GM18498 (cell line): Measurements from ENCODE around the gene IRF4.

ENCODE experiments used
- ATAC-seq: cut with Tn5 transposase; IDR thresholded peaks from one replicate; pipeline ENCODE4 v1.9.1; 2021; ENCODE audit warnings: mild to moderate bottlenecking, moderate library complexity; ENCODE audit not compliant: unreplicated experiment

The IRF4 gene

DNA sequence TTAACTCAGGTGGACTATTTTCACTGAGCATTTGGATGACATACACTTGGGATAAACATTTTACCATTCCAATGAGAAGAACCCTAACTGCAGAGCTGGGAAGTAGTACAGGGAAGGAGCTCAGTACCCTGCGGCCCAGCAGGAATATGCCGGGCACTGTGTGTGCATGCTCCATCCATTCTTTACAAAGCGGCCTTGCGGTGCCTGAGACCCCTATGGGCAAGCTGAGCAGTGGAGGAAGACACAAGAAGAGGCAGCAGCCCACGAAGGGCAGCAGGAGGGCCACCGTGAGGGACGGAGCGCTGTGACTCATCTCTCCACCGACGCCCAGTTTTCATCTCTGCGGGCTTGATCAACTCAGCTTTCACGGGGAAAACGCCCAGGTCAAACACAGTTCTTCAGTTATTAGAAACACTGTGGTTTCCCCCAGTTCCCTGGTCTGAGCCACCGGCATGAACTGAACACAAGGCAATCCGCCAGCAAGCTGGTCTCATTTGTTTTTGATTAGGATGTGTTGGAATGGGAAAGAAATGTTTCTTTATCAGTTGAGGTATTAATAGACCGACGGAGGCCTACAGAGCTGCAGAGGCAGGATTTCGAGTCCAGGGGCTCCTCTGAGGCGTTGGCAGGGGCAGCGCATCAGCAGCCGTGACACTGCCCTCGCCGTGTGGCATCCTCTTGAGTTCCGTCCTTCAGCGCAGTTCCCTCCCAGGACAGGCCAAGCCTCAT, 44.9 kb downstream of the IRF4 start:
- ATAC-seq, result no peak

DNA sequence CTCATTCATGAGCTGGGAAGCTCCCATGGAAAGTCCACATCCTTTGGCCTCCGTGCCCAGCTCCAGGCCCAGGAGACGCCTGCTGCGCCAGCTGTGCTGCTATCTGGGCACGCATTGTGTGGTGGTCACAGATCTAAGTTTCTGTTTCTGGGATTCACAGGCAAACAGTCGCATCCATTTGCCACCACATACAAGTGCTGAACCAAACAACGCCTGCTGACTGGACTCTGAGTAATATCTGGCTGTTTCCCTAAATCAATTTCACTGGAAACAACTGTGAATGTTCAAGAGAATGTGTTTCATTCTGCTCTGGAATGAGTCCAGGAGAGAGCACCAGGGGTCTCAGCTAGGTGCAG, 45.5 kb downstream of the IRF4 start:
- ATAC-seq, result no peak

DNA sequence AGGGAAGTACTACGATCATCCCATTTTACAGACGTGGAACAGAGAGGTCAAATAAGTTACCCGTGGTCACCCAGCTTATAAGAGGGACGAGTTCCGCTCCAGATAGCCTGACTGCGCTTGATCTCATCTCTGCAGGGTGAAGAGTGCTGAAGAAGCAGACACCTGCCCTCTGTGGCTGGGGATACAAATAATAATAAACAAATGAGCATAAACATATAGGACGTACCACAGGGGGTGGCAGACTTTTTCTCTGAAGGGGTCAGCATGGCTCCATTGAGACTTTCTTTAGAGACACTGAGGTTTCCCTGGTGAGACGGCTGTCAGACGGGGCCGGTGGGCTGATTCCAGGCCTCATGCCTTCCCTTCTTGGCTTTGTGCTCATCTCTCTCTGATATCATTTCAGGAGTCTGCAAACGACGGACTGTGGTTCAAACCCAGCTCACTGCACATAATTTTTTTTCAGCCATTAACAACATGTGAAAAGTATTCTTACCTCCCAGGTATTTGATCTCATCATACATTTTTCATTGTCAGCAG, 47.1 kb downstream of the IRF4 start:
- ATAC-seq, result no peak

DNA sequence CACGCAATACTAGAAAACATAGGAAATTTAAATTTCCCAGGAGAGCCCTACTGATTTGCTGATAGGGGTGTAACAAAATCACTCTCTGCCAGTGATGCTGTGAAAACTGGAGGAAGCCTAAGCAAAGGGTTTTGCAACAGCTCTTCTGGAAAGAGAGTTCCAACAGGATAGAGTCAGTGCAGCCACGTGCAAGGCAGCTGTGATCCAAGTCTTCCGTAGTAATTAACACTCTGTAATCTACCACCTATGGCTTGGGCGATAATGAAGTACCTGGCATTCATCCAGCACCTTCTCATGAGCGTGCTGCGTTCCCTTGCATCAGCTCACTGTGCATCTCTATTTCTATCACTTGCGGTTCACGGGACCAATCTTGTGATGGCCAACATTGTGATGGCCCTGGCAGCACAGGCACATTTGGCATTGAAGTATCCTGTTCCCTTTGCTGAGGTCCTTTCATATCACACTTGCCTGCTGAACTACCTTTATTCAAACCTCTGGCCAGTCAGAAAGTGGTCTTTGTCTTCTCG, 48.2 kb downstream of the IRF4 start:
- no peak for ATAC-seq

DNA sequence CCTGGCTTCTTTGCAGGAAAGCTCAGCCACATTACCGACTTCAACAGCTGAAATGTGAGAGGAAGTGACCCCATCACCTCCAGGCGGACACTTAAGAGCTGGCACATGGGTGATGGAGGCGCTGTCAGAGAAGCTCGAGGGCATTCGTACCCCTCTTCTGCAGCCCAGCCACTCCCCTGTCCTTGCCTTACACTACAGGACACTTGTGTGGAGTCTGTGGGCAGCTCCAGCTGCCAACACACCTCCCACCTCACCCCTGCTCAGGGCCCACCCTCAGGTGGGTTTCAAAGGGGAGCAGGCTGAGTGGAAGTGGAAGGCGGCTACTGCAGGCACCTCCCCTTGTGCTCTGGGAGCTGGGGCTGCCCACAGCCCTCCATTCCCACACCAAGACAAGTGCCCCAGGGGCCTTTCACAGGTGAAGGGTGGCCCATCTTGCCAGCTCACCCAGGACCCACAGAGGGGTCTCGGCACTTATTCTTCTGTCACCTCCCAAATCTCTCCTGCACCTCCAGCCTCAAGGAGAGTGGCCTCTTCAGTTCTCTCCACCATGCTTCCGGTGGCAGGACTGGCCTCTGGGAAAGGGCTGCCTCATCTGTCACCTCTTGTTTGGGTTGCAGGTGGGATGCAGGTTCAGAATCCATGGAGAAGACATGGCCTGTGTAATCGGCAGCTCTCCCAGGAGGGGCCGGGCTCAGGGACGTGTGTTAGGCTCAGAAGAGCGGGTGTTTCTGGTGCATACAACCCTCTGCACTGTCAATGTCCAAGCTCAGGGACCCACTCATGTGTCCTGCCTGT, 49.8 kb downstream of the IRF4 start:
- no peak for ATAC-seq

DNA sequence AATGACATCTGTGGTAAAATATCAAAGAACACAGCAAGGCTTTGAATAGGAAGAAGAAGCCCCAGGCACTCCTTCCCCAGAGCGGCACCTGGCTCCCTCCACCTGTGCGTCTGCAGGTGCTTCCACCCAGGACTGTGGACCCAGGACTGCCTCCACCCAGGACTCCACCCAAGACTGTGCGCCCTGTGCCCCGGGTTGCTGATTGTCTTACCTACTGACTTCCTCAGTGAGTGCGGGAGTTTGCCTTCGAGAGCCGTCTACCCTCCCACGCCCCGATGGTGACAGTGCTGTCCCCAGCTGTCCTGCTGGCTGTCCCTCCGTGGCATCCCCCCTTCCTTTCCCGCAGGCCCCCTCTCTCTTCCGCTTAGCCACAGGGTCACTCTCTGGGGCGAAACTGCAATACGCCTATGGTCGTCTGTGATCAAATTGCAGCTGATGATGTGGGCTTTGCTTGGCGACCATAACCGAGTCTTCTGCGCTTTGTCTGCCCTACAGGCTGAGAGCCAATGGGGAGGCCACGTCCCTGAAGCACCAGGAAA, 52.1 kb downstream of the IRF4 start:
- no peak for ATAC-seq

DNA sequence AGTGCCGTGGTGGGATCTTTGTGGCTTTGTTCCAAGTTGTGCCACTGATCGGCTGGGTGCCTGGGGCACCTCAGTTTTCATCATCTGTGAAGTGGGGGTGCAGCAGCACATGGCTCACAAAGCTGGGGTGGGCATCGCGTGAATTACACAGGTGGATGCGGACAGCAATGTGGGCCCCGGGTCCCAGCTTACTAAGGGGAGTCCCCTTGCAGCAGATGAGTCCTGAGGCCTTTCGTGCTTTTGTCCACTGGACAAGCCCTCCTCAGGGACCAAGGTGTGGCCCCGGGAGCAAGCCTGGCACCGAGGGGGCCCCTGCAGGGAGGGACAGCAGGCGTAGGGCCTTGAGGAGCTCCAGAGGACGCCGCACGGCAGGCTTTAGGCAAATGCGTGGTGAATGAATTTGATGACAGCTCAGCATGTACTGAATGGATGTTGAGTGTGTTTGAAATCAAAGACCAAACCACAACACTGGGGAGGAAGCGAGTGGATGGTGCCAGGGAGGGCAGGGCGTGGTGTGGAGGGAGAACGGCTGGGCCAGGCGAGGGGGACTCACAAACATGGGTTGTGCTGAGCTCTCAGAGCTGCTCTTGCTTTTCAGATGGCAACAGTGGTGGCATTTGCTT, 53.2 kb downstream of the IRF4 start:
- no peak for ATAC-seq

DNA sequence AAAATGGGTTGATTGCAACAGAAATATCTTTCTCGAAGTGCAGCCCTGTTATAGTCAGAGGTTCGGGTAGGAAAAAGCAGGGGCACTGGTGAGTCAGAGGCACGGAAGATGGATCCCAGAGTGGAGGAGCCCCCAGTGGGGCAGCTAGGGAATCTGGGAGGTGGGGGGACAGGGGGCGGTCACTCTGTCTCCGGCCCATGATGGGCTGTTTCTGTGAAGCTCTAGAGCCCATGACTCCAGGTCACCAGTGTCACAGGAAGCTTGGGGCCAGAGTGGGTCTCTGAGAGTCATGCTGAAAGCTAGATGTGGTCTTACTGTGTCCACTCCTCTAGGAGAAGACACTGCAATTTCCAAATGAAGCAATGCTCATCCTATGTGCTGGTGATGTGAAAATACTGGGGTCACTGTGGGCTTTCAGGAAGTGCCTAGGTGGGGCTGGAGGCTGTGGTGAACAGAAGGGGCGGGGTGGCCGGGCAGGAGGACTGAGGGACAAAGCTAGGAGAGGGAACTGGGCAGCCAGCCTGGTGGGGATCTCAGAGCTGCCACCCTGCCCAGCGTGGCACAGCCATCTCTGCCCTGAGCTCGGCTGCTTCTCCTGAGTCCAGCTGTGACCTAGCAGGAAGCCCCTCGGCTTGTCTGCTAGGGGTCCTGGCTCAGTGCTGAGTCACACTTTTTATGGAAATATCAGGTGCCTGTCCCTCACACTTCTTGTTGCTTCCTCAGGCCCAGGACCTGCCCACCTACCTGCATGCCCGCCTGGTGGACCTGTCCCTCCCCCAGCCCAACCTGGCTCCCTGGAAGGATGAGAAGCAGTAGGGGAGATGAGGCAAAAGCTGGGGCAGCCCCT, 54.2 kb downstream of the IRF4 start:
- no peak for ATAC-seq

DNA sequence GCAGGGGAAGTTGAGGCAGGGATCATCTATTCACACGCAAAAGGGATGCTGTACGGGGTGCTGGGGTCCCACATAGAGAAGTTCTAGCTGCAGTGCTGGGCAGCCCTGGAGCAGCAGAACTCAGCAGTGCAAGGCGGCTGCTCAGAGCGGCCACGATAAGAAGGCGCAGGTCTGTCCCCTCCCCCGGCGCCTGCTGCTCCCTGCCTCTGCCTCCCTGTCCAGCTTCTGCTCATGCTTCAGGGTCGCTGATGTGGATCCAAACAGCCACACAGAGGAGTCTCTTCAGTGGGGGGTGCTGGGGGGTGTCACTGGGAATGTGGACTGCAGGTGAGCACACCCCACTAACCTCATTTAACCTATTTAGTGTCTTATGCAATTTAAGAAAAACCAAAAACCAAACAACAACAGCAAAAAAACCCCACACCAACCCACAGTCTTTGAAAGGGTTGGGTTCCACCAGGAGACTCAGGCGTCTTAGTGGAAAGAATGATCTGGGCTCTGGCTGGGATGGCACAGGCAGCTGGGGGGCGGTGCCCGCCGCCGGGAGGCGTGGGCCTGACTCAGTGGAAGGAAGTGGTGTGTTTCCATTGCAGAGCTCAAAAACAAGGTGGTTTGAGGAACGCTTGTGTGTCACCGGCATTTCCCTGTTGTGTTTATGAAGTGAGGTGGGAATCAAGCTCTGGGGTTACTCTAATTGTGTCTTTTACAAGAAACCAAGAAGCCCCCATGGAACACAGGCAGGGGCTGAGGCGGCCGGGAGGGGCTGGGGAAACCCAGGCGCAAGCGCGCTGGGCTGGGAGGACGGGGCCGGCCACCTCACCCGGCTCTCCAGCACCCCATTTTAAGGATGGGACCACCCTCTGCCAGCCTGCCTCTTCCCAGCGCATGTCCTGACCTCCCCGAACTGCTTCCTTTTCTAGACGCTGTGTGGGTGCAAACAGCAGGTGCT, 55.1 kb downstream of the IRF4 start:
- no peak for ATAC-seq

DNA sequence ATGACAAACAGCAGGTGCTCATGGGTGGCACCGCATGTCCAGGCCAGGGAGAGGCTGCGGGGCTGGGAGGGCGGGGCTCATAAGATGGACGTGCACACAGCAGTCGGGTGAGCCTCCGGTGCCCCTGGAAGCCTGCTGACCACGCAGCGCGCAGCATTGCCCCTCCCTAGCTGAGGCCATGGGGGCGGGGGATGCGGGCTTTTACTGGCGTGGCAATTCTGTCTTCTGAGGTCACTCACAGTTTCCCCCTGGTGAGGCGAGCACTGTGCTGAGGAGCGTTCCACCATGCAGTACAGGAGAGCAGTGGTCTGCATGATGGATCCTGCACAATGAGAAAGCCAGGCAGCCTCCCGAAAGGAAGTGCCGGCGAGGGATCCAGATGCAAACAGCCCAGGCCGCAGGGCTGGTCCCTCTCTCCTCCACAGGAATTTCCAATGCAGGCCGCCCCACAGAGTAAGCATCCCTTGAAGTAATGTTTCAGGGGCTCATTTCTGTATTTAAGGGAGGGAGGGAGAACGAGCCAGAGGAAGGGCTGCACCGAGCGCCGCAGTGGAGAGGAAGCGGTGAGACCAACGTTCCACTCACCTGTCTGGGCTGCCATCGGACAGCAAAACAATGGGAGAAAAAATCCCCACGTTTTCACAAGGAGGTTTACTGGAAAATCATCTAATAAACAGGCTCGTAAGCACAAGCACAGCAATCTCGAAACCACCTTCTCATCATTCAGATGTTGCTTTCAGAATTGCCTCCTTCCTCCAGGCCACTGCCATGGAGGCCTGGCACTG, 56.0 kb downstream of the IRF4 start:
- ATAC-seq, result no peak

DNA sequence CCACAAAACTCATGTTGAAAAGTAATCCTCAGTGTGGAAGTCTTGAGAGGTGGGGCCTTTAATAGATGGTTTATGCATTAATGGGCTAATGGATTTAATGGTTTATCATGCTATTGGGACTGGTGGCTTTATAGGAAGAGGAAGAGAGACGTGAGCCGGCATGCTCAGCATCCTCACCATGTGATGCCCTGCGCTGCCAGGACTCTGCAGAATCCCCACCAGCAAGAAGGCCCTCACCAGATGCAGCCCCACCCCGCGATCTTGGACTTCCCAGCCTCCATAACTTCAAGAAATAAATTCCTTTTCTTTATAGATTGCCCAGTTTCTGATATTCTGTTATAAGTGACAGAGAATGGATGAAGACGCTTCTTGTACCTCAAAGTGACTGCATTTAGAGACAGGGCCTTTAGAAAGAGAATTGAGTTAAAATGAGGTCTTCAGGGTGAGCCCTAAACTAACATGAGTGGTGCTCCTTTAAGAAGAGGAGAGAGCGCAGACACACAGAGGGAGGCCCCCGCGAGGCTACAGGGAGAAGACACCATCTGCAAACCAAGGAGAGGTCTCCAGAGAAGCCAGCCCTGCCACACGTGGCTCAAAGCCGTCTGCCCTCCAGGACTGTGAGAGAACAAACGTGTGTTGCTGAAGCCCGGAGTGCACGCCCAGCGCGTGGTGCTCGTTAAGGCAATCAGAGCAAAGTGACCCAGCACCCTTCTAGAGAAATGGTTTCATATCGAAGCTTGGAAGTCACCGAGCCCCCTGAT, 56.9 kb downstream of the IRF4 start:
- no peak for ATAC-seq

DNA sequence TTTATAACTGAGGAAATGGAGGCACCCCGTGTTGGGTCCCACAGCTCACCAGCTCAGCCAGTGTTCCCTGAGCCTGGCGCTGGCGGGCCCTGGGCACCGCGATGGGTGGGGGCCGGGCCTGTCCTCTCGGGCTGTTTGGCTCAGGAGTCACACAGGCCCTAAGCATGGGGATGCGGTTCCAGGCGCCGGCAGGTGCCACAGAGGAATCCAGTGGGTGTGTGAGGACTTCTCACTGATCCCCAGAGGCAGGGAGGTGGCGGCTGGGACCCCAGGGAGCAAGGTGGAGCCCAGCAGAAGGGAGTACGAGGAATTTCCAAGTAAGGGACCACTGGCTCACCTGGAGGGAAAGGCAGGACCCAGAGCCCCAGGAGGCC, 57.5 kb downstream of the IRF4 start:
- no peak for ATAC-seq

DNA sequence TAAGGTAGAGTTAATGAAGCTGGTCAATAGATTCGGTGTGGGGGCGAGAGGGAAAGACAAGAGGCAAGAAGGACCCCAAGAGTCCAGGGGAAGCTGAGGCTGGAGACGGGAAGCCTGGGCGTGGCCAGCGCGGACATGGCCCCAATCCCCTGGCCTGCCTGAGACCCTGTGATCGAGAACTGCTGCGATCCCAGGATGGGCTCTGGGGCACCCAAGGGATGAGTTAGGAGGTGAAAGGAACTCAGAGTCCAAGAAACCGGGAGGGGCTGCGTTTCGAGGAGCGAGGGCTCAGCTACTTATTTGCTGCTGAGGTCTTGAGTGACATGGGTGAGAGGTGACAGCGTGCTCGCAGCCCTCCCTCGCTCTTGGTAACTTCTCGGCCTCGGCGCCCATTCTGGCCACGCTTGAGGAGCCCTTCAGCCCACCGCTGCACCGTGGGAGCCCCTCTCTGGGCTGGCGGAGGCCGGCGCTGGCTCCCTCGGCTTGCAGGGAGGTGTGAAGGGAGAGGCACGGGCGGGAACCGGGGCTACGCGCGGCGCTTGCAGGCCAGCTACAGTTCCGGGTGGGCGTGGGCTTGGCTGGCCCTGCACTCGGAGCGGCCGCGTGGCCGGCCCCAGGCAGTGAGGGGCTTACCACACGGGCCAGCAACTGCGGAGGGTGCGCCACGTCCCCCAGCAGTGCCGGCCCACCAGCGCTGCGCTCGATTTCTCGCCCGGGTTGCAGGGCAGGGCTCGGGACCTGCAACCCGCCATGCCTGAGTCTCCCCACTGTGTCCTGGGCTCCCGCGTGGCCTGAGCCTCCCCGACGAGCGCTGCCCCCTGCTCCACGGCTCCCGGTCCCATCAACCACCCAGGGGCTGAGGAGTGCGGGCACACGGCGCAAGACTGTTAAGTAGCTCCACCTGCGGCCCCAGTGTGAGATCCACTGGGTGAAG, 58.2 kb downstream of the IRF4 start:
- ATAC-seq, result no peak

DNA sequence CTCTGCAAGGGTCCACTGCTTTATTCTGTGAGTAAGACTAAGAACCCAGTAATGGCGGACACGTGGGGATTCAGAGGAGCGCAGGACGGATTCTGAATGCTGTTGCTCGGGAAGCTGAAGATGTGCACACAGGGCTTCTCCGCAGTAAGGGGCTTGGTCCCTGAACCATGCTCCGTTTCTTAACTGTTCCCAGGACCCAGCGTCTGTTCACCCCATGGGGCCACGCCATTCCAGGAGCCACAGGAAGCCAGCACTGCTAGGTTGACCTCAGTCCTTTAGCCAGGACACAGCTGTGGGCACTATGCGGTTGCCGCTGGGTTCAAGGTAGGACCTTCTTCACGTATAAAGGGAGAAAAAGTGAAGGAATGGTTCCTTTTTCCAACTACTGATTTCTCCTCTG, 59.8 kb downstream of the IRF4 start:
- no peak for ATAC-seq

DNA sequence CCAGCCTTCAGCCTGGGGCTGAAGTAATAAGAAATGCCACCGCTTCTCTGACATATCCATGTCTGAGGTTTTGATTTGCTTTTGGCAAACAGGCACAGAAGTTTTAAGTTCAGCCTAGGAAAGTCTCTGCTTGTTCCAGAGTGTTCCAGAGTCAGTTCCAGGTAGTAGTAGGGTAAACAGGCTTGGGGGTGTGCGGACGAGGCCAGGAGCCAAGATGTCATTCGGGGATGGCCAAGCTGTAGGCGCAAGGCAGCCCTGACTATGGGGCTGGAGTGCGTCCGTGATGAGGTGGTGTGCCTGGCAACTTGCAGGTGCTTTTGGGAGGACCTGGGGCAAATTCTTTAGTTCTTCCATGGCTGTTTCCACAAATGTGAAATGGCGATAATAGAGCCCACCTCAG, 60.3 kb downstream of the IRF4 start:
- ATAC-seq, result no peak

DNA sequence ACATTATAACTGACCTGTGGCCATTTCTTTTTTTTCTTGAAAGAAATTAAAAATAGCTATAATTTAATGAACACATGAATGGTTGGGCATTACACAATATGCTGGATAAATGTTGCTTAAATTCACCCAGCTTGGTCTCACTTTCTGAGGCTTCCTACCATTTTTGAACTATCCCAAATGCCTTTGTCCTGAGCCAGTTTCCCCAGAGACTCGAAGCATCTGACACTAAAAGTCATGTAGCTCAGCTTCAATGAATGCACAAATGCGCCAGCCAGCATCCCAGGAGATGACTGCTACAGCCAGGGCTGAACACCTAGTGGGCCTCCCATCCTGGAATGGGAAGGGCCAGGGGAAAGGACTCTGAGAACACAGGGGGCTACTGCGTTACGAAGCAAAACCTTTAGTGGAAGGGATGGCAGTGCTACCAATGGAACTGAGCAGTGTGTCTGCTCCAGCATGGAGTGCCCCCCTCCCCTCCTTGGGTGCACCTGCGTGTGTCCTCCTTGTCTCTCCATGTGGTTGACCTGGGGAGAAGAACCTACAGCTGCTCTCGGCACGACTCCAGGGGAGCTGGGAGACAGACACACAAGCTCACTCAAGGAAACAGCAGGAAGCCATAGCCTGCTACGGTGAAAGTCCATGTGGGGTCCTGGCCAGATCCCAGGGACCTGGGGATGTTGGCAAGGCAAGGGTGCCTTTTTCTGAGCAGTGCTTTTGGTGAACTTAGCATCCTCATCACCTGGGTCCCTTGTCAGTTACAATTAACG, 60.9 kb downstream of the IRF4 start:
- no peak for ATAC-seq
